ENCODE measurements around the gene DNAH6. TPM values are rescaled to one million over a fixed set of nuclear protein-coding genes. Genes with fewer than 3 reads are reported as not detected.

Gene DNAH6
- total RNA-seq, 4 donors from 2014 or later = 0.16 to 1.2 (median 0.47) TPM

- H3K36me3 ChIP-seq = no peaks in the 10 kb centered on the region
- H3K27ac ChIP-seq = no peak overlapping the region
- peak overlapping the region; percentile 56 for H3K4me3 ChIP-seq
- TF ChIP-seq CTCF (IDR thresholded peaks at IDR 0.05) (no peak), POLR2A (IDR thresholded peaks at IDR 0.05) (no peak), POLR2AphosphoS5 (IDR thresholded peaks at IDR 0.05) (no peak), EP300 (IDR thresholded peaks at IDR 0.05) (no peak)
- H3K4me1 ChIP-seq = peaks cover 7% of the 10 kb centered on the region
- 56% methylated on average over 9 of the region's 9 CpGs for WGBS
- DNase-seq (ENCODE audit: low spot score in 2 of 2) = no peak
- no peaks in the 10 kb centered on the region for H3K27me3 ChIP-seq
- H3K9me3 ChIP-seq = peaks cover 4% of the 10 kb centered on the region
Observed at GRCh38 chr2:84515788-84516187, 510 bp upstream of the DNAH6 start.

- peaks cover 7% of the 10 kb centered on the region for H3K4me1 ChIP-seq
- H3K36me3 ChIP-seq = no peaks in the 10 kb centered on the region
- TF ChIP-seq POLR2A (IDR thresholded peaks at IDR 0.05) (no peak), POLR2AphosphoS5 (IDR thresholded peaks at IDR 0.05) (no peak), EP300 (IDR thresholded peaks at IDR 0.05) (no peak), CTCF (IDR thresholded peaks at IDR 0.05) (no peak)
- no peak overlapping the region for H3K4me3 ChIP-seq
- H3K27ac ChIP-seq = no peak overlapping the region
- no peak for DNase-seq (ENCODE audit: low spot score in 2 of 2)
- H3K9me3 ChIP-seq = peaks cover 5% of the 10 kb centered on the region
- no peaks in the 10 kb centered on the region for H3K27me3 ChIP-seq
Observed at GRCh38 chr2:84519332-84519957, 3.1 kb downstream of the DNAH6 start.

- H3K4me3 ChIP-seq = no peak overlapping the region
- H3K4me1 ChIP-seq = peaks cover 4% of the 10 kb centered on the region
- no peaks in the 10 kb centered on the region for H3K36me3 ChIP-seq
- no peak for DNase-seq (ENCODE audit: low spot score in 2 of 2)
- WGBS = 22% methylated on average over 1 of the region's 1 CpG
- no peak overlapping the region for H3K27ac ChIP-seq
- TF ChIP-seq EP300 (IDR thresholded peaks at IDR 0.05) (no peak), POLR2A (IDR thresholded peaks at IDR 0.05) (no peak), CTCF (IDR thresholded peaks at IDR 0.05) (no peak), POLR2AphosphoS5 (IDR thresholded peaks at IDR 0.05) (no peak)
- H3K27me3 ChIP-seq = no peaks in the 10 kb centered on the region
- H3K9me3 ChIP-seq = no peaks in the 10 kb centered on the region
Observed at GRCh38 chr2:84526562-84526961, 10.3 kb downstream of the DNAH6 start.

- Histone ChIP-seq H3K27me3 (no peaks in the 10 kb centered on the region), H3K4me1 (peaks cover 4% of the 10 kb centered on the region), H3K36me3 (no peaks in the 10 kb centered on the region), H3K4me3 (no peak overlapping the region), H3K9me3 (no peaks in the 10 kb centered on the region), H3K27ac (no peak overlapping the region)
- no peak for TF ChIP-seq POLR2AphosphoS5 (IDR thresholded peaks at IDR 0.05)
- TF ChIP-seq EP300 (IDR thresholded peaks at IDR 0.05) = no peak
- no peak for TF ChIP-seq CTCF (IDR thresholded peaks at IDR 0.05)
- no peak for TF ChIP-seq POLR2A (IDR thresholded peaks at IDR 0.05)
- 47% methylated on average over 4 of the region's 4 CpGs for WGBS
- no peak for DNase-seq (ENCODE audit: low spot score in 2 of 2)
Observed at GRCh38 chr2:84527137-84528129, 11.1 kb downstream of the DNAH6 start.

- Histone ChIP-seq H3K4me3 (no peak overlapping the region), H3K27ac (no peak overlapping the region), H3K9me3 (no peaks in the 10 kb centered on the region), H3K27me3 (no peaks in the 10 kb centered on the region), H3K36me3 (no peaks in the 10 kb centered on the region), H3K4me1 (no peaks in the 10 kb centered on the region)
- 76% methylated on average over 1 of the region's 1 CpG for WGBS
- TF ChIP-seq POLR2A (IDR thresholded peaks at IDR 0.05) (no peak), CTCF (IDR thresholded peaks at IDR 0.05) (no peak)
- DNase-seq (ENCODE audit: low spot score in 2 of 2) = no peak
Observed at GRCh38 chr2:84532291-84532690, 16.0 kb downstream of the DNAH6 start.
